ENCODE data around the gene KCNQ4.

KCNQ4 gene

GRCh38 chr1:40824591-40825434 lies 41.2 kb downstream of the KCNQ4 start:
- TF ChIP-seq L3MBTL2 (conservative IDR thresholded peaks at IDR 0.05) = no peak
- no peak for TF ChIP-seq TARDBP (IDR thresholded peaks at IDR 0.05)
- TF ChIP-seq BHLHE40 (IDR thresholded peaks at IDR 0.05; ENCODE audit: borderline replicate concordance) = no peak
- TF ChIP-seq NFRKB (IDR thresholded peaks at IDR 0.05) = no peak
- TF ChIP-seq CTBP1 (IDR thresholded peaks at IDR 0.05; ENCODE audit: borderline replicate concordance) = no peak
- ChIA-PET CTCF (interaction anchor here (0.7 kb wide), 1 partner anchor 11 kb away, joined by 4 read pairs; no protein-coding TSS in a partner anchor), POLR2A (no interaction called here)
- DNase-seq (ENCODE audit: extremely low spot score) = no peak

GRCh38 chr1:40825435-40825788 lies 41.8 kb downstream of the KCNQ4 start:
- ChIA-PET CTCF (interaction anchor here (0.7 kb wide), 1 partner anchor 10 kb away, joined by 4 read pairs; no protein-coding TSS in a partner anchor), POLR2A (no interaction called here)
- no peak for DNase-seq (ENCODE audit: extremely low spot score)
- TF ChIP-seq PKNOX1 (IDR thresholded peaks at IDR 0.05) = no peak

GRCh38 chr1:40825996-40826395 lies 42.4 kb downstream of the KCNQ4 start:
- ChIA-PET POLR2A (no interaction called here), CTCF (no interaction called here)
- DNase-seq (ENCODE audit: extremely low spot score) = no peak
- TF ChIP-seq CTBP1 (IDR thresholded peaks at IDR 0.05; ENCODE audit: borderline replicate concordance) (no peak), PKNOX1 (IDR thresholded peaks at IDR 0.05) (no peak), FOXA1 (IDR thresholded peaks at IDR 0.05) (no peak), SP1 (IDR thresholded peaks at IDR 0.05) (no peak), SUZ12 (IDR thresholded peaks at IDR 0.05) (no peak), FOXK2 (IDR thresholded peaks at IDR 0.05) (no peak), ELF4 (IDR thresholded peaks at IDR 0.05) (no peak), BHLHE40 (IDR thresholded peaks at IDR 0.05; ENCODE audit: borderline replicate concordance) (no peak), HDGF (IDR thresholded peaks at IDR 0.05; ENCODE audit: borderline replicate concordance) (no peak), FOXM1 (IDR thresholded peaks at IDR 0.05; ENCODE audit: borderline replicate concordance) (no peak), ARNT (IDR thresholded peaks at IDR 0.05) (no peak), LEF1 (IDR thresholded peaks at IDR 0.05; ENCODE audit: borderline replicate concordance) (no peak)

- ChIA-PET CTCF (interaction anchor here (0.6 kb wide), 1 partner anchor 725 kb away, joined by 3 read pairs; no protein-coding TSS in a partner anchor), POLR2A (no interaction called here)
- no peak for DNase-seq (ENCODE audit: extremely low spot score)
- TF ChIP-seq SUZ12 (IDR thresholded peaks at IDR 0.05) = no peak
- no peak for TF ChIP-seq FOXM1 (IDR thresholded peaks at IDR 0.05; ENCODE audit: borderline replicate concordance)
- no peak for TF ChIP-seq ZNF384 (IDR thresholded peaks at IDR 0.05)
- no peak for TF ChIP-seq NFRKB (IDR thresholded peaks at IDR 0.05)
- TF ChIP-seq PKNOX1 (IDR thresholded peaks at IDR 0.05) = no peak
- no peak for TF ChIP-seq FOXK2 (IDR thresholded peaks at IDR 0.05)
- TF ChIP-seq LEF1 (IDR thresholded peaks at IDR 0.05; ENCODE audit: borderline replicate concordance) = no peak
- TF ChIP-seq TARDBP (IDR thresholded peaks at IDR 0.05) = no peak
- no peak for TF ChIP-seq SP1 (IDR thresholded peaks at IDR 0.05)
- no peak for TF ChIP-seq FOXA1 (IDR thresholded peaks at IDR 0.05)
- TF ChIP-seq CTBP1 (IDR thresholded peaks at IDR 0.05; ENCODE audit: borderline replicate concordance) = no peak
- no peak for TF ChIP-seq ARNT (IDR thresholded peaks at IDR 0.05)
- no peak for TF ChIP-seq BHLHE40 (IDR thresholded peaks at IDR 0.05; ENCODE audit: borderline replicate concordance)
- no peak for TF ChIP-seq L3MBTL2 (conservative IDR thresholded peaks at IDR 0.05)
- TF ChIP-seq HDGF (IDR thresholded peaks at IDR 0.05; ENCODE audit: borderline replicate concordance) = no peak
- TF ChIP-seq ELF4 (IDR thresholded peaks at IDR 0.05) = no peak
Observed at GRCh38 chr1:40829631-40830245, 46.2 kb downstream of the KCNQ4 start.

- DNase-seq (ENCODE audit: extremely low spot score) = no peak
- ChIA-PET POLR2A (no interaction called here), CTCF (no interaction called here)
- TF ChIP-seq ARNT (IDR thresholded peaks at IDR 0.05) (no peak), HDGF (IDR thresholded peaks at IDR 0.05; ENCODE audit: borderline replicate concordance) (no peak), FOXM1 (IDR thresholded peaks at IDR 0.05; ENCODE audit: borderline replicate concordance) (no peak), SUZ12 (IDR thresholded peaks at IDR 0.05) (no peak), FOXA1 (IDR thresholded peaks at IDR 0.05) (no peak), CTBP1 (IDR thresholded peaks at IDR 0.05; ENCODE audit: borderline replicate concordance) (no peak), ELF4 (IDR thresholded peaks at IDR 0.05) (no peak), ZNF384 (IDR thresholded peaks at IDR 0.05) (no peak), PKNOX1 (IDR thresholded peaks at IDR 0.05) (no peak), TARDBP (IDR thresholded peaks at IDR 0.05) (no peak), NFRKB (IDR thresholded peaks at IDR 0.05) (no peak)
Observed at GRCh38 chr1:40830419-40830943, 46.9 kb downstream of the KCNQ4 start.

Measured in HEK293T (cell line).